Activated naive CD8-positive, alpha-beta T cell treated with anti-CD3 and anti-CD28 coated beads, Interleukin-2, amount 50 U/mL, for 24 hours (primary cell): Measurements from ENCODE around the gene ATP6V1G3.

Source experiments
- ATAC-seq: fragments of 150-1000 bp; cut with Tn5 transposase; one replicate; pipeline ENCODE4 v1.10.0; 2021
- DNase-seq: peaks from one replicate; pipeline ENCODE4 v3.0.0; 2021
- H3K27ac Mint-ChIP-seq: one replicate; pipeline ENCODE4 v1.8.0; 2021; ENCODE audit warnings: mild to moderate bottlenecking, mixed read lengths
- H3K27me3 Mint-ChIP-seq: one replicate; pipeline ENCODE4 v1.8.0; 2021; ENCODE audit warnings: mixed read lengths
- H3K36me3 Mint-ChIP-seq: one replicate; pipeline ENCODE4 v1.8.0; 2021; ENCODE audit warnings: low read depth, mixed read lengths
- H3K4me1 Mint-ChIP-seq: one replicate; pipeline ENCODE4 v1.8.0; 2021; ENCODE audit warnings: mixed read lengths
- H3K4me3 Mint-ChIP-seq: one replicate; pipeline ENCODE4 v1.8.0; 2021; ENCODE audit warnings: mild to moderate bottlenecking, moderate library complexity, mixed read lengths
- H3K9me3 Mint-ChIP-seq: one replicate; pipeline ENCODE4 v1.8.0; 2021; ENCODE audit warnings: mixed read lengths

ATP6V1G3 gene

GRCh38 chr1:198552668-198553416 lies 12.4 kb upstream of the ATP6V1G3 start:
- H3K4me3 Mint-ChIP-seq, result no peak overlapping the region
- H3K4me1 Mint-ChIP-seq, result peaks cover 73% of the 10 kb centered on the region
- DNase-seq, result no peak
- H3K9me3 Mint-ChIP-seq, result peaks cover 4% of the 10 kb centered on the region
- H3K36me3 Mint-ChIP-seq, result no peaks in the 10 kb centered on the region
- no peak for ATAC-seq
- no peak overlapping the region for H3K27ac Mint-ChIP-seq
- no peaks in the 10 kb centered on the region for H3K27me3 Mint-ChIP-seq

GRCh38 chr1:198550941-198551524 lies 10.6 kb upstream of the ATP6V1G3 start:
- H3K36me3 Mint-ChIP-seq, result peaks cover 2% of the 10 kb centered on the region
- ATAC-seq (no peak), DNase-seq (no peak)
- no peak overlapping the region for H3K27ac Mint-ChIP-seq
- no peaks in the 10 kb centered on the region for H3K27me3 Mint-ChIP-seq
- H3K9me3 Mint-ChIP-seq, result peaks cover 14% of the 10 kb centered on the region
- no peak overlapping the region for H3K4me3 Mint-ChIP-seq
- peaks cover 55% of the 10 kb centered on the region for H3K4me1 Mint-ChIP-seq

DNA sequence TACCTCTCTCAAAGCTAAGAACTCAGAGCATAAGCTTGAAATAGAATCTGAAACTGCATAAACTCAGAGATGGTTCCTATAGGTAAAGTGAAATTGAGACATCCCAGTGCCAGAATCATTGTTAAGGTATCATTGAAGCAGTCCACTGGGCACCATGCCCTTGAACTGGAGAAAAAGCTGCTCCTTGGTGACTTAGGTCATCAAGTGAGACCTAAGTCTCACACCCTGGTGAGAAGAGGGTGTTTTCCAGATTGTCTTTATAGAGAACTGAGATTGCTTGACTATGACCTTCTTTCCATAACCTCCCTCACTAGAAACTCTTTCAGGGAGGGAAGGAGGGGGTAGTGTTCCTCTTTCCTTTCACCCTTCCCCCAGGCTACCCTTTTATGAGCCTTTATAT lies 9.4 kb upstream of the ATP6V1G3 start:
- H3K9me3 Mint-ChIP-seq, result peaks cover 18% of the 10 kb centered on the region
- peaks cover 47% of the 10 kb centered on the region for H3K4me1 Mint-ChIP-seq
- peak; percentile 72 for ATAC-seq
- no peaks in the 10 kb centered on the region for H3K27me3 Mint-ChIP-seq
- H3K36me3 Mint-ChIP-seq, result peaks cover 2% of the 10 kb centered on the region
- no peak overlapping the region for H3K4me3 Mint-ChIP-seq
- DNase-seq, result no peak
- H3K27ac Mint-ChIP-seq, result no peak overlapping the region

- Mint-ChIP-seq H3K4me3 (no peak overlapping the region), H3K27me3 (no peaks in the 10 kb centered on the region), H3K4me1 (peaks cover 43% of the 10 kb centered on the region), H3K27ac (no peak overlapping the region), H3K9me3 (peaks cover 18% of the 10 kb centered on the region), H3K36me3 (peaks cover 2% of the 10 kb centered on the region)
- DNase-seq (no peak), ATAC-seq (no peak)
Observed at GRCh38 chr1:198548890-198549289, 8.4 kb upstream of the ATP6V1G3 start.

DNA sequence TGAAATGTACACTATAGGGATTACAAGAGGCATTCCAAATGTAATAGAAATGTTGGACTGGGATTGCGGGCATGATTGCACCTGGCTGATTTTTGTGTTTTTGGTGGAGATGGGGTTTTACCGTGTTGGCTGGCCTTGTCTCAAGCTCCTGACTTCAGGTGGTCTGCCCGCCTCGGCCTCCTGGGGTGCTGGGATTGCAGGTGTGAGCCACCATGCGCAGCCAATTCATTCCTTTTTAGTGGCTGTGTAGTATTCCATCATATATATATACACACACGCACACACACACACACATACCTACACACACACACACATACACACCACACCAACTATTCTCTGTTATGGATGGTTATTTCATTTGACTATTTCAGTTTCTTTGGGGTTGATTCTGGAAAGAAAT lies 4.7 kb upstream of the ATP6V1G3 start:
- no peak overlapping the region for H3K27ac Mint-ChIP-seq
- ATAC-seq, result no peak
- no peak overlapping the region for H3K4me3 Mint-ChIP-seq
- H3K27me3 Mint-ChIP-seq, result no peaks in the 10 kb centered on the region
- DNase-seq, result no peak
- H3K4me1 Mint-ChIP-seq, result peaks cover 45% of the 10 kb centered on the region
- peaks cover 2% of the 10 kb centered on the region for H3K36me3 Mint-ChIP-seq
- peaks cover 18% of the 10 kb centered on the region for H3K9me3 Mint-ChIP-seq

- Mint-ChIP-seq H3K4me3 (no peak overlapping the region), H3K9me3 (peaks cover 18% of the 10 kb centered on the region)
Observed at GRCh38 chr1:198544265-198544664, 3.8 kb upstream of the ATP6V1G3 start.

DNA sequence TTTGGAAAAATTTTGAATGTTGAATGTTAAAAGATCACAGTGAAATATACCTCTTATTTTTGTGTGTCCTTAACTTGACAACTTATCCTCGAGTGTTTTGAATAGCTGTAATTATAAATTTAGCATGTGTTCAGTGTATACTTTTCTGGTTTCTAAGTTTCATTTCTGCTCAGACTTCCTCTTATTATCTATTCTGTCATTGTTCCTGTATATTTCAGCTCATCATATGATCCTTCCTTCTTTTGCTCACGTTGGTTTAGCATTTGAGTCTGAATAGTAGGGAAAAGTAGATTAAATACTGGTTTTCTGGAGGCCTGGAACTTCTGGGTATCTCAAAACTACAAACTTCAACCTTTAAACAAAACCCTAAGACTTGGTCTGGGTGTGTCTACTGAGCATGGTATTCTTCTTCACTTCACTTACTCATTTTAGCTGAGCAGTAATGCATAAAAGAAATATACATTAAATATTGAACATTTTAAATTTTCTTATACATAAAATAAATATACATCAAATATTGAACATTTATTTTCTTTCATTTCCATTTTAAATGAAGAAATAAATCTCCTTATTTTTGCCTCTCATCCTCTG lies 3.3 kb upstream of the ATP6V1G3 start:
- no peak for DNase-seq
- Mint-ChIP-seq H3K9me3 (peaks cover 18% of the 10 kb centered on the region), H3K27ac (peak overlapping the region; percentile 75), H3K4me1 (peaks cover 46% of the 10 kb centered on the region), H3K36me3 (peaks cover 2% of the 10 kb centered on the region), H3K27me3 (no peaks in the 10 kb centered on the region), H3K4me3 (peak overlapping the region; percentile 13)
- ATAC-seq, result no peak

More at GRCh38 chr1:198544265-198544664, 3.8 kb upstream of the ATP6V1G3 start:
- Mint-ChIP-seq H3K27ac (no peak overlapping the region), H3K27me3 (no peaks in the 10 kb centered on the region), H3K4me1 (peaks cover 43% of the 10 kb centered on the region), H3K36me3 (peaks cover 2% of the 10 kb centered on the region)
- DNase-seq (no peak), ATAC-seq (no peak)

- ATAC-seq, result no peak
- Mint-ChIP-seq H3K27ac (no peak overlapping the region), H3K4me1 (peaks cover 53% of the 10 kb centered on the region), H3K27me3 (no peaks in the 10 kb centered on the region), H3K4me3 (no peak overlapping the region), H3K9me3 (peaks cover 14% of the 10 kb centered on the region), H3K36me3 (peaks cover 2% of the 10 kb centered on the region)
- no peak for DNase-seq
Observed at GRCh38 chr1:198542632-198543031, 2.2 kb upstream of the ATP6V1G3 start.

GRCh38 chr1:198541737-198542136 lies 1.3 kb upstream of the ATP6V1G3 start:
- no peaks in the 10 kb centered on the region for H3K36me3 Mint-ChIP-seq
- peaks cover 8% of the 10 kb centered on the region for H3K9me3 Mint-ChIP-seq
- H3K4me3 Mint-ChIP-seq, result no peak overlapping the region
- ATAC-seq (no peak), DNase-seq (no peak)
- H3K4me1 Mint-ChIP-seq, result peaks cover 60% of the 10 kb centered on the region
- H3K27me3 Mint-ChIP-seq, result no peaks in the 10 kb centered on the region
- H3K27ac Mint-ChIP-seq, result no peak overlapping the region

GRCh38 chr1:198538579-198539364 lies 1.7 kb downstream of the ATP6V1G3 start:
- Mint-ChIP-seq H3K4me1 (peaks cover 78% of the 10 kb centered on the region), H3K4me3 (peak overlapping the region; percentile 72), H3K9me3 (no peaks in the 10 kb centered on the region), H3K27ac (peak overlapping the region; percentile 84), H3K27me3 (no peaks in the 10 kb centered on the region), H3K36me3 (no peaks in the 10 kb centered on the region)
- DNase-seq (no peak), ATAC-seq (peak; percentile 52)

DNA sequence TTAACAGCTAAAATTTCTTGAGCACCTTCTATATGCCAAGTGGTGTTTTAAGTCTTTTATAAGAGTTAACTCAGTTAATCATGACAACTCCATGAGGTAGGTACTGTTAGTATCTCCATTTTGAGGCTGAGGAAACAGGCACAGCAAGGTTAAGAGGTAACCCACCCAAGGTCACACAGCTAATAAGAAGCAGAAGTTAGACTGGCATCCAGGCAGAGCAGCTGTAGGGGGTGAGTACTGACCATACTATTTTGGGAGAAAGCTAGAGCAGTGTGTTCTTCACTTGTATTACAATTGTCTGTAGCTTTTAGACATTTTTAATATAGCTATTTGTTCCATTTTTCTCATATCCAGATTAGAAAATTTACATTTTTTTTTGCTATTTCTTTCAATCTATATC lies 4.8 kb downstream of the ATP6V1G3 start:
- Mint-ChIP-seq H3K36me3 (peaks cover 2% of the 10 kb centered on the region), H3K4me3 (no peak overlapping the region), H3K27me3 (no peaks in the 10 kb centered on the region), H3K4me1 (peaks cover 75% of the 10 kb centered on the region), H3K27ac (peak overlapping the region; percentile 64), H3K9me3 (peaks cover 7% of the 10 kb centered on the region)
- DNase-seq, result no peak
- no peak for ATAC-seq

DNA sequence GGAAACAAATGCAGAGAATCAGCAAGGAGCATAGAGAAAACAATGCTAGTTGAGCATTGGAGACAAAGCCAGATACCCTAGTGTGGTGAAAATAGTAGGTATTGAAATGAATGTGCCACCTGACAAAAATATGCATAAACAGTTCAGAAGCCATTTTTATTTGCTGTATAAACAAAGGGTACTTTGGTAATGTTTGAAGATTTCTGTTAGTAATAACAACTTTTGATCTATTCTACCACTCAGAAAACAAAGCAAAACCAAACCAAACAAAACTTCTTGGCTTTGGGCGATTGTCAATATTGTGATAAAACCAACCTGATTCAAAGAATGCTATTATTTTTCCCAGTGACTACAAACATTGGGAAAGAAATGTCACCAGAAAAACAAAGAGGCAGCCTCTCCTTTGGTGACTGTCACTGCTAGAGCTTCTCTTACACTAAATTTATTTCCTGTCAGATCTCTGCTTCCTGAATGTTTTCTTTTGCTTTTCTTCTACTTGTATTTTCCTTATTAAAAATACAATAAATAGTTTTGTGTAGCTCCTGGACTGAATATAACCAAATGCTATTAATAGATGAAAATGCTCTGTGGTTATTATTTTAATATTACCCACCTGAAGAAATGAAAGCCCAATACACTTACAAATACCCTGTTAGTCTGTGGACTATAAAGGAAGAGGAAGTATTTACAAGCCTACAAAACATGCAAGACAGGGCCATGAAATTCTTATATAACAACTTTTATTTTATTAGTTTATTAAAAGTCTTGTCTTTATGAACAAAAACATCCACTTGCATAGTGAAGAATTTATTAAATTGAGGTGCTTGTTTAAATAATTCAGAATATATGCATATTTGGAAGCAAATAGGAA lies 5.7 kb downstream of the ATP6V1G3 start:
- H3K4me1 Mint-ChIP-seq, result peaks cover 77% of the 10 kb centered on the region
- H3K9me3 Mint-ChIP-seq, result peaks cover 7% of the 10 kb centered on the region
- peak overlapping the region; percentile 57 for H3K4me3 Mint-ChIP-seq
- DNase-seq (no peak), ATAC-seq (no peak)
- H3K36me3 Mint-ChIP-seq, result peaks cover 2% of the 10 kb centered on the region
- no peaks in the 10 kb centered on the region for H3K27me3 Mint-ChIP-seq
- peak overlapping the region; percentile 31 for H3K27ac Mint-ChIP-seq

DNA sequence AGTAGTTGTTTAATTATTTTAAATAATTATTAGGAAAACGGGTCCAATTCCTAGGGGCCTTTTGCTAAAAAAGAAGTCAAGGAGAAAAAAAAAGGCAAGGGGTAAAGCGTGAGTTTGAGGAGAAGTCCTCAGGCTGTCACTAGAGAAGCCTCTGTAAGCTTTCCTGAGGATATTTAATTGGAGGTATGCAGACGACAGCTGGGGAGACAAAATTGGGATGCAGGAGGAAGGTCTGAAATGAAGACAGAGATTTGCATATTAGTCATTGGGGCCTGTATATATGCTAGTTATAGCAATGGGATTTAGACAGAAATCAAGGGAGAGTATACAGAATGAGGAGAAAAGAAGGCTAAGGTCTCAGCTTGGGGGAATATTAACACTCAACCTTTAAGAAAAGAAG lies 8.6 kb downstream of the ATP6V1G3 start:
- no peak overlapping the region for H3K4me3 Mint-ChIP-seq
- no peaks in the 10 kb centered on the region for H3K27me3 Mint-ChIP-seq
- peaks cover 70% of the 10 kb centered on the region for H3K4me1 Mint-ChIP-seq
- peaks cover 7% of the 10 kb centered on the region for H3K9me3 Mint-ChIP-seq
- H3K27ac Mint-ChIP-seq, result no peak overlapping the region
- ATAC-seq (no peak), DNase-seq (no peak)
- H3K36me3 Mint-ChIP-seq, result peaks cover 2% of the 10 kb centered on the region

GRCh38 chr1:198530953-198531352 lies 9.5 kb downstream of the ATP6V1G3 start:
- no peak for ATAC-seq
- DNase-seq, result no peak
- no peak overlapping the region for H3K4me3 Mint-ChIP-seq
- no peaks in the 10 kb centered on the region for H3K27me3 Mint-ChIP-seq
- H3K4me1 Mint-ChIP-seq, result peaks cover 71% of the 10 kb centered on the region
- peaks cover 7% of the 10 kb centered on the region for H3K9me3 Mint-ChIP-seq
- H3K27ac Mint-ChIP-seq, result no peak overlapping the region
- H3K36me3 Mint-ChIP-seq, result peaks cover 2% of the 10 kb centered on the region
